Coronary artery (tissue), 2 donors: ENCODE results near the gene SNORC.

Experiments
- DNase-seq: peaks from one replicate; pipeline ENCODE4 v3.0.0-alpha.2; 2017; ENCODE audit warnings: low spot score
- H3K27ac ChIP-seq, 2 donors: fragments of 200-600 bp; sonication (generic); one replicate each; pipeline ENCODE4 v1.5.1; 2016 to 2019
- H3K4me3 ChIP-seq: fragments of 200-600 bp; sonication (generic); 2 replicates; pipeline ENCODE4 v1.5.1; 2016; ENCODE audit warnings: mild to moderate bottlenecking, moderate library complexity
- CTCF ChIP-seq: fragments of 200-600 bp; sonication (generic); IDR thresholded peaks from one replicate; pipeline ENCODE4 v1.5.1; 2019; ENCODE audit warnings: antibody characterized with exemption

Gene SNORC

DNA sequence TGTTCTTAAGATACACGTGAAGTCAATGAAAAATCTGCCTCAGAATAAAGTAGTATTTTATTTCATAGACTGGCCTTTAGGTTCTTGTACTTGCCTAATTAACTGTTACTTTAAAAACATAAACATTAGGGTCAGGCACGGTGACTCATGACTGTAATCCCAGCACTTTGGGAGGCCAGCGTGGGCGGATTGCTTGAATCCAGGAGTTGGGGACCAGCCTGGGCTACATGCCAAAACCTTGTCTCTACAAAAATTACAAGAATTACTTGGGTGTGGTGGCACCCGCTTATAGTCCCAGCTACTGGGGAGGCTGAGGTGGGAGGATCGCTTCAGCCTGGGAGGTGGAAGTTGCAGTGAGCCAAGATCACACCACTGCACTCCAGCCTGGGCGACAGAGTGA is 16.0 kb upstream of the SNORC start:
- no peak for TF ChIP-seq CTCF
- DNase-seq, result no peak
- Histone ChIP-seq H3K4me3 (no peak overlapping the region), H3K27ac (no peak overlapping the region)

DNA sequence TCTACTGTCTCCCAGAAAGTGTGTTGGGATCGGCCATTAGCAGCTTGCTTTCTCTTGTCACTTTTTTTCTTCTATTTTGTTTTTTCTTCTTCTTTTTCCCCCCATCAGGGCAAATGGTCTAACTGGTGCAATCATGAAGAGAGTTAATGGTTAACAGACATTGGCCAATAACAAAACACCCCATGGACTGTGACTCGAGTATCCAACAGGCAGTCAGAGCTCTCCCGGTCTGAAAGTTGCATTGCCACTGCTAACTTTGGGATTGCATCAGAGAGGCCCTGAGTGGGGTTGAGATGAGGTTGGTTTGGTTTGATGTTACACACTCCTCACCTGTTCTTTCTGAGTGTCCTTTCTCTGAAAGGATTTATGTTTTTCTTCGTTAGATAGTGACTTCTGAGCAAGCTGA is 12.9 kb upstream of the SNORC start:
- no peak overlapping the region for H3K4me3 ChIP-seq
- no peak for DNase-seq
- no peak for TF ChIP-seq CTCF
- H3K27ac ChIP-seq, result no peak overlapping the region

DNA sequence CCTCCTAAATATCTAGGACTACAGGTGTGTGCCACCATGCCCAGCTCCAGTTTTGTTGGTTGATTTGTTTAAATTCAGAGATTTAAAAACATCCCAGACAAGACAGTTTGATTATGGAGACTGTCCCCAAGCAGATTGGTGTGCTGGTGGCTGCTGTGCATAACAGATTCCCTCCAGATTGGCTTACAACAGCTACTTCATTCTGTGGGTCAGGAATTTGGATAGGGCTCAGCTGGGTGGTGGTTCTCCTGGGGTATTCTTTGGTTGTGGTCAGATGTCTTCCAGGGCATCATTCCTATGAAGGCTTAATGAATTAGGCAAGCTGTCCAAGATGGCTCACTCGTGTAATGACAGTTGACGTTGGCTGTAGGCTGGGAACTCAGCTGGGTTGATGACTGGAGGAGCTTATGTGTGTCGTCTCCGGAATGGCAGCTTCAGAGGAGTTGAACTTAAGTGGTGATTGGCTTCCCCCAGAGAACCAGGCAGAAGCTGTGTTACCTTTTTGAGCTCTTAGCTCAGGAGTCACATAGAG is 10.6 kb upstream of the SNORC start:
- no peak for TF ChIP-seq CTCF
- Histone ChIP-seq H3K27ac (no peak overlapping the region), H3K4me3 (no peak overlapping the region)
- DNase-seq, result no peak

DNA sequence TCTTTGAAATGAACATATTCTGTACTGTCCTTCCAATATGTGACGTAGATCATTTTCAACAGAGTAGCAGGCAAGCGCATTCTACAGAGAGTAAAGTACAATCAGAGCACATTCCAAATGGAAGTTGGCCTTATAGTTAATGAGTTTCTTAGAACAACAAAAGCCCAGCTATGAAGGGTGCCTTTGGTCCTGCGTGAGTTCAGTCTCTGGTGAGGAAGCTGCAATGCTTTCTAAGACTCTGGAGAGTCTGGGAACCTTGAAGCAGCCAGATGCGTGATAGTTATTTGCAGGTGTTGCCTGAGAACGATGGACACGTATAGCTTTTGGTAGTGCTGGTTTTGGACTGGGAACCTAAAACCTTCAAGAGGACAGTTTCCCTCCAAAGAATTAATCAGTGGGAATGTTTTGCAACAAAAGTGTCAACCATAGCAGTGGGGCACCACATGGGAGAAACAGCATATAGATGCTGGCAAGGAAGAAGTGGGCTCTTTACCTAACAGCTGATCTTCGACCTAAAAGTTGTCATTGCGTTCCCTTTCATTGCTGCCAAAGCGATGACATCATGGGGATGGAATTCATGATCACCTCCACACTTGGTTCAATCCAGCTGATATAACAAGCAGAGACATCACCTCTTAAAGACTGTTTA is 9.3 kb upstream of the SNORC start:
- no peak overlapping the region for H3K4me3 ChIP-seq
- TF ChIP-seq CTCF, result no peak
- DNase-seq, result no peak
- H3K27ac ChIP-seq, result no peak overlapping the region

GRCh38 chr2:232861353-232861752 is 8.7 kb upstream of the SNORC start:
- TF ChIP-seq CTCF, result no peak
- DNase-seq, result no peak
- no peak overlapping the region for H3K4me3 ChIP-seq
- H3K27ac ChIP-seq, result no peak overlapping the region

DNA sequence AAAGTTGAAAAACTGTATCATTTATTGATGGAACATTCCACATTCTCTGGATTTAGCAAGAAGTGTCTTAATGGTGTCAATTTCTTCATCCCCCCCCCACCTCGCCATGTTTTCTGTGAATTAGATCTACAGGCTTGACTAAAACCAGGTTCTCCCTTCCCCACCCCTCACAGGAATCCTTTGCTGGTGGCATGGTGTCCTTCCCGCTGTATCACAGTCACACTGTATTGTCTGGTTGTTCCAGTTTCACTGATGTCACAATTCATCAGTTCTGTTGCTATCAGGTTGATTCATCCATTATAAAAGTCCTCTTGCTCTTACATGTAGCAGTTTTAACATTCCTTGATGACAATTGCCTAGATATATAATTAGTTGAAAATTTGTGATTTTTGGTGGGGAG is 6.1 kb upstream of the SNORC start:
- no peak overlapping the region for H3K4me3 ChIP-seq
- TF ChIP-seq CTCF, result no peak
- no peak for DNase-seq
- no peak overlapping the region for H3K27ac ChIP-seq

GRCh38 chr2:232865165-232865564 is 4.9 kb upstream of the SNORC start:
- TF ChIP-seq CTCF, result no peak
- no peak overlapping the region for H3K27ac ChIP-seq
- no peak for DNase-seq
- H3K4me3 ChIP-seq, result no peak overlapping the region
